NT2/D1 (cell line): ENCODE measurements around the gene MPDU1.

Experiments used
- YY1 ChIP-seq: IDR thresholded peaks from 2 replicates; pipeline ENCODE4 v1.6.1; 2011; ENCODE audit not compliant: insufficient read length, insufficient read depth
- ZNF274 ChIP-seq: IDR thresholded peaks from 2 replicates; pipeline ENCODE4 v1.6.1; 2011; ENCODE audit warnings: mild to moderate bottlenecking, low read depth, low read length

DNA sequence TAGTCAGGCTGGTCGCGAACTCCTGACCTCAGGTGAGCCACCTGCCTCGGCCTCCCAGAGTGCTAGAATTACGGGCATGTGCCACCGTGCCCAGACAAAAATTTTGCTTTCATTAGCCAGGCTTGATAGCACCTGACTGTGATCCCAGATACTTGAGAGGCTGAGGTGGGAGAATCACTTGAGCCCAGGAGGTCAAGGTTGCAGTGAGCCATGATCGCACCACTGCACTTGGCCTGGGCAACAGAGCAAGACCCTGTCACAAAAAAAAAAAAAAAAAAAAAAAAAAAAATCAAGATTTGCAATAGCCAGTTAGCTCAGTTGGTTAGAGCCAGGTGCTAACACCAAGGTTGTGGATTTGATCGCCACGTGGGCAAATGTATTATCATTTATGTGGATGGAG is 37.2 kb downstream of the MPDU1 start:
- no peak for TF ChIP-seq YY1
- no peak for TF ChIP-seq ZNF274
